ENCODE data around the gene KDM5B. TPM values are rescaled to one million over a fixed set of nuclear protein-coding genes. Genes with fewer than 3 reads are reported as not detected.

KDM5B gene
- total RNA-seq, 1 experiment from 2014 or later = 61.0 TPM

DNA sequence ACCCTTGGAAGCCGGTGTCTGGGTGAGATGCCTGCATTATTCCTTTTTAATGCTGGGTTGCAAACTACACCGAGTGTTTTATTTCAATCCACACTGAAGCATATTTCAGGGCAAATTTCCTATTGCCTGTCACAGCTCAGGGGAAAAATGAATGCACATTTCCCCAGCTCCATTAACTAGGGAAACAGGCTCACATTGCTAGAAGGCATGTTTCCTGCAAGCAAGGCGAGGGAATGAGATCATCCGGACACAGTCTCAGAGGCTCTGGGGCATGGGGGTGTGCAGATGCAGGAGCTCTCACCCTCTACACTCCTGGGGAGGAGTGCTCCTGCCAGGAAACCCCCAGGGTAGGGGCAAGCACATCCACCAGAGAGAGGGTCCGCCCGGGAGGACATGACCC lies 122.6 kb downstream of the KDM5B start:
- DNase-seq (ENCODE audit: low read depth) = peak; percentile 15

DNA sequence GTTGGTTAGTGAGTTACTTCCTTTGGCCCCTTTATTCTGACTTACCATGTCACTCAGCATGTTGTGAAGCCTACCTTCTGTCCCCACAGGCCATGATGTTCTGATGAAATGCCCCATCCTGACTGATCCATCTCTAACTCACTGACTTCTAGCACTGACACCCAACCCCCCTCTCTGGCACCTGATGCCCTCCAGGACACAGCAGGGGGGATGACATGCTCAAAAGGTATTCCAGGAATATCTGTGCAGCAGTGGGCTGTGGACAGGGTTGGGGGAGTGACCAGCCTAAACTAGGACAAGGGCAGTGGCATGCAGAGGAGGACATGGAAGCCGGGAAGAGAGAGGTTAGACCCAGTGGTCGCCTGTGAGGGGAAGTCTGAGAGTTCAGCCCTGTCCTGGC lies 123.5 kb downstream of the KDM5B start:
- peak; percentile 30 for DNase-seq (ENCODE audit: low read depth)

DNA sequence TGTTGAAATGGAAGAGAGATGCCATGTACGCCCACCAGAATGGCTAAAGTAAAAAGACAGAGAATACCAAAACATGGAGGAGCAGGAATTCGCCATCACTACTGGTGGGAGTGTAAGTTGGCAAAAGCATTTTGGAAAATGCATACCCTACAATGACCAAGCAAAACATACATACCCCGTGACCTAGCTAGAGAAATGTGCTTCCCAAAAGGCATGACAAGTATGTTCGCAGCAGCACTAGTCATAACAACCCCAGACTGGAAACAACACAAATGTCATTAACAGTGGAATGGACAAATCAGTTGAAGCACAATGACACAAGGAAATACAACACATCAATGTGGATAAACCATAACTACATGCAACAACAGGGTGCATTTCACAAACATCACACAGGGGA lies 125.2 kb downstream of the KDM5B start:
- DNase-seq (ENCODE audit: low read depth) = no peak

DNA sequence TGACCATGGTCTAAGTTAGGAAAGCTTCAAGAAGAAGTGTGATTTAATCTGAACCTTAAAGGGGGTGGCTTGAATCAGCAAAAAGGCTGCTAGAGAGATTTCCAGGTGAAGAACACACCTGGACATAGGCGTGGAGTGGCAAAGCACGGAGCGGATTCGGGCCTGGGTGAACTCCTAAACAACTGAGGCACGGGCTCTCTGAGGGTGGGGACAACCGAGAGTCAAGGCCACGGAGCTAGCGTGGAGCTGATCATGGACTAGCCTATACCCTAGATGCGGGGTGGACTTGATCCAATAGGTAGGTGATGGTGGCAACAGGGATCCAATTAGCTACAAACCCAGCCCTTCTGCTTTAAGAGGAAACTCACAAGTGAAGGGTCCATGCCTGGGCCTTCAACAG lies 125.7 kb downstream of the KDM5B start:
- DNase-seq (ENCODE audit: low read depth) = no peak

DNA sequence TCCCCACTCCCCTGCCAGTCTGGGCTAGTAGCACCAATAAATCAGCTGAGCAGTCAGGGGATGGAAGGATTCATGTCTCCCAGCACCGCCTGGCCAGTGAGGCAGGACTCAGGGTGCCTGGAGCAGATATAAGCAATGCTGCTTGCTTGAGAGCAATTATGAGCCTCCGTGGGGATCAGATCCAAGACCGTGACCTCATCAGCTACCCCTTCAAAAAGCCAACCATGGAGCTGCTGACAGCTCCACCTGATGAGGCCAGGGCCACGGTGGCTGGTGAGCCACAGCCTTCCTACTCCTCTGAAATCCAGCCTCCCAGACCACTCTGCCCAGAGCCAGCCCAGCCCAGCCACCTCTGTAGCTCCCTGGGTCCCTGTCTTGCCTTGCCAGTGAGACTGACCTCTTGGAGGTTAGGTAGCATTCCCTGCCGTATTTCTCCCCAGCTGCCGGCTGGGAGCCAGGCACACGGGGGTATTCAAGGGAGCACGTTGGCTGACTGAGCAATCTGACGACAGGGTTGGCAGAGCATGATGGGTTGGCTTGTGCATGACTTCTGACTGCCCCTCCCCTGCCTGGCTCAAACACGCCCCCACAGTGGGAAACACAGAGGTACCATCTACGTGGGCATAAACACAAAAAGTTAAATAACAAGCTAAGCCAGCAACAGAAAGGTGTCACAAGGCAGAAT lies 126.3 kb downstream of the KDM5B start:
- no peak for DNase-seq (ENCODE audit: low read depth)

DNA sequence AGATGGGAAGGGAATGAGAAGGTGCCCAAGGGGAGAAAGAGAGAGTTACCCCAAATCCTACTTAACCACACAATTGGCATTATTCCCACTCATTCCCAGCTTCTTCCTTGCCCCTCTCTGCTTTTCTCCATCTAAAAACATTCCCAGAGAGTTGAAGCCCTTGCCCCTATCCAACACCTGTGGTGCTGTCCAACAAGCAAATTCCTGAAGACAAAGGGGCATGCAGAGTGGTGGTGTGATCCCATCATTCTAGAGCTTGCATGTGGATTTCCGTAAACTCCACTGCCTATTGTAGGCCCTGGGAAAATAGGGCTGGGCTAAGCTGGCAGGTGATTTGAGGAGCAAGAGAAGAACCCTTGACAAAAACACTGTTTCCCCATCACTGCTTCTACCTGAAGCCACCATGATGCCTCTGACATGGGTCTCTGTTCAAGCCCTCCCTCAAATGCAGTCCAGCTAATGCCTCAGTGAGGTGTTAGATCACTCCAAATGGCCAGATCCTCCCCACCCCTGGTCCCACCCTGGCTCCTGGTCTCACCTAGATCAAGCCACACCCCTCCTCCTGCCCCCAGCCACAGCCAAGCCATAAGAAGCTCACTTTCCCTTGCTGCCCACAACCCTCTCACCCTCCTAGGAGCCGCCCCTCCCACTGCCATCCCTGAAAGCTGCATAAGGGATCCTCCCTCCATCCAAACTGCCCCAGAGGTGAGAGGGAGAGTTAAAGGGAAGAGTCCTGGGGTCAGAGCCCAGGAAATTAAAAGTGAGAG lies 127.5 kb downstream of the KDM5B start:
- no peak for DNase-seq (ENCODE audit: low read depth)

DNA sequence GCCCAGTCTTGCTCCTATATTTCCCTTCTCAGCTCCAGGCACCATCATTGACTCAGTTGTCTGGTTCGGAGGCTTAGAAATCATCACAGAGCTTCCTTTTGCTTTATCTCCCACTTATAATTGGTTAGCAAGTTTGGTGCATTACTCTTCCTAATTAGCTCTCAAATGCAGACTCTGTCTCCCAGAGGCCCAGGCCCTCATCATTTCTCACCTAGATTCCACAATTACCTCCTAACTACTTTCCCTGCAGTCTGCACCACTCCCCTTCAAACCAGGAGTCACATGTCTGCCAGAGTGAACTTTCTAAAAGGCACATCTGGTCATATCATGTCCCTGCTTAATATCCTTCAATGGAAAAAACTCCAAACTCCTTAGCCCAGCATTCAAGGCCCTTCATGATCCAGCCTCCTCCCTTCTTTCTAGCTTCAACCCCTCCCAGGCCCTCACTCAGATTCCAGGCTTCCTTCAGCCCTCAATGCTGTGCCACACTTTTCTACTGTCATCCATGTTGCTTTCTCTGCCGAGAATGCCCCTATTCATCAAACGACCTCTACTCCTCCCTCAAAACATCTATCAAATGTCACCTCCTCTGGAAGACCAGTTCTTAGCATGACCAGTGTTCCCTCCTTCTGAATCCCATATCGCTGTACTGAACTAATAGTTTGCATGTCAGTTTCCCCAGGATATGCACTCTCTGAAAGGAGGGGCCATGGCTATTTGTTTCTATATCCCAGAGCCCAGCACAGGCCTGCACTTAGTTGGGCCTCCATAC lies 128.6 kb downstream of the KDM5B start:
- no peak for DNase-seq (ENCODE audit: low read depth)

DNA sequence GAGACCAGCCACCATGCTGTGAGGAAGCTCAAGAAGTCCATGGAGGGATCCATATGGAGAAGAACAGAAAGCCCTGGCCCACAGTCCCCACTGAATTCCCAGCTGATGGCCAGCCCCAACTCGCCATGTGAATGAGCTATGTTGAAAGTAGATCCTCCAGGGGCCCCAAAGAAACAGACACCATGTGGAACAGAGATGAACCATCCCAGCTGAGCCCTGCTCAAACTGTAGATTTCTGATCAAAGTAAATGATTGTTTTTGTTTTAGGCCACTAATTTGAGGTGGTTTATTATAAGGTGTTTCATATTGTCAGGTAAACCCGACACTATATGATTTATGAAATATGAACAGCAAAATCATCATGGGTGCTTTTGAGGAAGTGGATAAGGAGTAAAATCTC lies 130.8 kb downstream of the KDM5B start:
- no peak for DNase-seq (ENCODE audit: low read depth)

Other genes starting within 250 kb of the KDM5B start
- gene SYT2, start 98.0 kb downstream of the KDM5B start, total RNA-seq (2014; rRNA removed; shearing (Covaris generic)) = not detected in 2 replicates
- 0.69 TPM in 1 of 2 replicates, not detected in the other for gene PCAT6, start 2.5 kb upstream of the KDM5B start, total RNA-seq (2014; rRNA removed; shearing (Covaris generic))
- gene RABIF, start 80.7 kb upstream of the KDM5B start, total RNA-seq (2014; rRNA removed; shearing (Covaris generic)) = 10.0 and 11.7 TPM in 2 replicates
- gene KLHL12, start 118.8 kb upstream of the KDM5B start, total RNA-seq (2014; rRNA removed; shearing (Covaris generic)) = 26.3 and 26.4 TPM in 2 replicates
- 149 and 150 TPM in 2 replicates for gene ADIPOR1, start 149.9 kb upstream of the KDM5B start, total RNA-seq (2014; rRNA removed; shearing (Covaris generic))
- gene CYB5R1, start 158.8 kb upstream of the KDM5B start, total RNA-seq (2014; rRNA removed; shearing (Covaris generic)) = 34.8 and 46.5 TPM in 2 replicates
- gene TMEM183A, start 199.0 kb upstream of the KDM5B start, total RNA-seq (2014; rRNA removed; shearing (Covaris generic)) = 84.6 and 99.6 TPM in 2 replicates
- 2.5 and 12.1 TPM in 2 replicates for gene PPFIA4, start 218.1 kb upstream of the KDM5B start, total RNA-seq (2014; rRNA removed; shearing (Covaris generic))